ENCODE data around the gene SPINK5.

SPINK5 gene

DNA sequence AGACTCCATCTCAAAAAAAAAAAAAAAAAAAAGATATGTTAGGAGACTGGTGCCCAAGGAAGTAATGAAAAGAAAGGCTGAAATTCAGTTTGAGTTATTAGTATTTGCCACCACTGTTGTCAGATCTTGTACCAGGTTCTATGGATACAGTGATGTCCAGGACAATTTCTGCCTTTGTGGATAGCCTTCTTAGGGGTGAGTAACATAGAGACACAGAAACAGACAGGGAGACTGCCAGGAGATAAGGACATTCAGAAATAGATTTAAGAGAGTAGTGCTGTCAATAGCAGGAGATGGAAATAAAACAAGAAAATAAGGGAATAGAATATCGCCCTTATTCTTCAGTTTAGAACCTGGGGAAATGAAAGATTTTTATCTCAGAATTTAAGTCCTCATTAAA is 98.3 kb downstream of the SPINK5 start:
- Histone ChIP-seq H3K9ac (ENCODE audit: low read length) (no peak overlapping the region), H3K4me3 (ENCODE audit: low read length) (no peak overlapping the region)

GRCh38 chr5:148163345-148163744 is 99.6 kb downstream of the SPINK5 start:
- Histone ChIP-seq H3K27me3 (ENCODE audit: control insufficient read depth, insufficient read depth, low read length) (no peaks in the 10 kb centered on the region), H3K9me3 (ENCODE audit: control insufficient read depth, low read length) (no peaks in the 10 kb centered on the region), H3K4me1 (ENCODE audit: control insufficient read depth, insufficient read depth, low read length) (no peaks in the 10 kb centered on the region), H3K9ac (ENCODE audit: low read length) (no peak overlapping the region), H3K4me3 (ENCODE audit: low read length) (no peak overlapping the region), H3K36me3 (ENCODE audit: control insufficient read depth, insufficient read depth, low read length) (no peaks in the 10 kb centered on the region)

More for the DNA sequence above, 98.3 kb downstream of the SPINK5 start:
- no peaks in the 10 kb centered on the region for H3K4me1 ChIP-seq (ENCODE audit: control insufficient read depth, insufficient read depth, low read length)
- H3K36me3 ChIP-seq (ENCODE audit: control insufficient read depth, insufficient read depth, low read length), result no peaks in the 10 kb centered on the region
- H3K9me3 ChIP-seq (ENCODE audit: control insufficient read depth, low read length), result no peaks in the 10 kb centered on the region
- no peaks in the 10 kb centered on the region for H3K27me3 ChIP-seq (ENCODE audit: control insufficient read depth, insufficient read depth, low read length)

GRCh38 chr5:148166550-148167283 is 102.9 kb downstream of the SPINK5 start:
- no peak overlapping the region for H3K4me3 ChIP-seq (ENCODE audit: low read length)
- no peaks in the 10 kb centered on the region for H3K9me3 ChIP-seq (ENCODE audit: control insufficient read depth, low read length)
- no peaks in the 10 kb centered on the region for H3K36me3 ChIP-seq (ENCODE audit: control insufficient read depth, insufficient read depth, low read length)
- H3K27me3 ChIP-seq (ENCODE audit: control insufficient read depth, insufficient read depth, low read length), result no peaks in the 10 kb centered on the region
- H3K9ac ChIP-seq (ENCODE audit: low read length), result no peak overlapping the region
- H3K4me1 ChIP-seq (ENCODE audit: control insufficient read depth, insufficient read depth, low read length), result no peaks in the 10 kb centered on the region

- H3K4me1 ChIP-seq (ENCODE audit: control insufficient read depth, insufficient read depth, low read length), result peaks cover 4% of the 10 kb centered on the region
- no peaks in the 10 kb centered on the region for H3K9me3 ChIP-seq (ENCODE audit: control insufficient read depth, low read length)
- no peak within 1 kb of the TSS for H3K4me3 ChIP-seq (ENCODE audit: low read length)
- no peaks in the 10 kb centered on the region for H3K27me3 ChIP-seq (ENCODE audit: control insufficient read depth, insufficient read depth, low read length)
- H3K9ac ChIP-seq (ENCODE audit: low read length), result no peak within 1 kb of the TSS
- no peaks in the 10 kb centered on the region for H3K36me3 ChIP-seq (ENCODE audit: control insufficient read depth, insufficient read depth, low read length)
Measured at GRCh38 chr5:148168246-148168645, 104.5 kb downstream of the SPINK5 start, which contains the start of gene SPINK14. SPINK14 (plus strand) TSS chr5:148168546; CDS start chr5:148169733, 1,187 bp downstream.

DNA sequence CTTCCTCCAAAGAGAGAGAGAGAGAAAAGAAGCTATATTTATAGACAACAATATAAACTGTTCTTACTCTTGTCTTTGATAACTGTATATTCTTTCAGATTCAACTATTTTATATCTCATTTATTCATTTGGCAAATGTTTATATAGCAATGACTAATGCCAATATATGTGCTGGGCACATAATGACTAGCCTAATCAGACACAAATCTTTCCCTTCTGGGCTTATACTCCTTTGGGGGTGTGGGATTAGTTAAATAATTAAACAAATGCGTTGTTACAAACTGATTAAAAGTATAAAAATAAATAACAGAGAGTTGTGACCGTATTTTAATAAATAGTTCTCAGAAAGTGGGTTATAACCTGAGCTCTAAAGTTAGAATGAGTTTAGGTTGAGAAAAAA is 108.6 kb downstream of the SPINK5 start:
- Histone ChIP-seq H3K27me3 (ENCODE audit: control insufficient read depth, insufficient read depth, low read length) (no peaks in the 10 kb centered on the region), H3K4me3 (ENCODE audit: low read length) (no peak overlapping the region), H3K9ac (ENCODE audit: low read length) (no peak overlapping the region), H3K9me3 (ENCODE audit: control insufficient read depth, low read length) (no peaks in the 10 kb centered on the region), H3K36me3 (ENCODE audit: control insufficient read depth, insufficient read depth, low read length) (no peaks in the 10 kb centered on the region), H3K4me1 (ENCODE audit: control insufficient read depth, insufficient read depth, low read length) (peaks cover 4% of the 10 kb centered on the region)

DNA sequence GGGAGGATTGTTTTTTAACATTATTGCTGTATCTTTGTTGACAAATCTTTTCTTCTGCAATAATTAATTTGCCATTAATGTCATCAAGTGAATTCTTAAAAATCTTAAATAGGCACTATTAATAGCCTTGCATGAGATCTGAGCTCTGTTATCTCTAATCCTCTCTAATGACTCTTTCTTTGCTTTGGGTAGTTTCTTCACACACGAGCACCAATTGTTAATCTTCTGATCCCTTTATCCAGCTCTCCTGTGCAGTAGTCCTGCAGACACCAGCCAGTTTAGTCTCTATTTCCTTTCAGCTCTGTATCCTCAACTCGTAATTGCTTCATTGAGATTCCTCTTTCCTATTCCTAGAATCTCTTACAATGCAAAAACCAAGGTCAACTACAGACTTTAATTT is 112.7 kb downstream of the SPINK5 start:
- no peaks in the 10 kb centered on the region for H3K9me3 ChIP-seq (ENCODE audit: control insufficient read depth, low read length)
- peaks cover 15% of the 10 kb centered on the region for H3K4me1 ChIP-seq (ENCODE audit: control insufficient read depth, insufficient read depth, low read length)
- no peaks in the 10 kb centered on the region for H3K36me3 ChIP-seq (ENCODE audit: control insufficient read depth, insufficient read depth, low read length)
- H3K4me3 ChIP-seq (ENCODE audit: low read length), result no peak overlapping the region
- H3K9ac ChIP-seq (ENCODE audit: low read length), result no peak overlapping the region
- H3K27me3 ChIP-seq (ENCODE audit: control insufficient read depth, insufficient read depth, low read length), result no peaks in the 10 kb centered on the region

- no peak overlapping the region for H3K4me3 ChIP-seq (ENCODE audit: low read length)
- no peaks in the 10 kb centered on the region for H3K9me3 ChIP-seq (ENCODE audit: control insufficient read depth, low read length)
- no peak overlapping the region for H3K9ac ChIP-seq (ENCODE audit: low read length)
- H3K36me3 ChIP-seq (ENCODE audit: control insufficient read depth, insufficient read depth, low read length), result no peaks in the 10 kb centered on the region
- peaks cover 11% of the 10 kb centered on the region for H3K4me1 ChIP-seq (ENCODE audit: control insufficient read depth, insufficient read depth, low read length)
- H3K27me3 ChIP-seq (ENCODE audit: control insufficient read depth, insufficient read depth, low read length), result no peaks in the 10 kb centered on the region
Measured at GRCh38 chr5:148177207-148177606, 113.4 kb downstream of the SPINK5 start.

GRCh38 chr5:148179234-148179824 is 115.5 kb downstream of the SPINK5 start:
- Histone ChIP-seq H3K36me3 (ENCODE audit: control insufficient read depth, insufficient read depth, low read length) (no peaks in the 10 kb centered on the region), H3K27me3 (ENCODE audit: control insufficient read depth, insufficient read depth, low read length) (no peaks in the 10 kb centered on the region), H3K4me1 (ENCODE audit: control insufficient read depth, insufficient read depth, low read length) (peaks cover 11% of the 10 kb centered on the region), H3K9me3 (ENCODE audit: control insufficient read depth, low read length) (no peaks in the 10 kb centered on the region), H3K9ac (ENCODE audit: low read length) (no peak overlapping the region), H3K4me3 (ENCODE audit: low read length) (no peak overlapping the region)

GRCh38 chr5:148186248-148187003 is 122.6 kb downstream of the SPINK5 start:
- H3K4me3 ChIP-seq (ENCODE audit: low read length), result no peak overlapping the region
- H3K9ac ChIP-seq (ENCODE audit: low read length), result no peak overlapping the region
- H3K27me3 ChIP-seq (ENCODE audit: control insufficient read depth, insufficient read depth, low read length), result no peaks in the 10 kb centered on the region
- no peaks in the 10 kb centered on the region for H3K9me3 ChIP-seq (ENCODE audit: control insufficient read depth, low read length)
- peaks cover 7% of the 10 kb centered on the region for H3K4me1 ChIP-seq (ENCODE audit: control insufficient read depth, insufficient read depth, low read length)
- H3K36me3 ChIP-seq (ENCODE audit: control insufficient read depth, insufficient read depth, low read length), result no peaks in the 10 kb centered on the region

Measured in mucosa of stomach (tissue), 1 donor.